Thymus (tissue), 11 donors: ENCODE data around the gene POC1A. TPM values are rescaled to one million over a fixed set of nuclear protein-coding genes. Genes with fewer than 3 reads are reported as not detected.
A peak's percentile ranks its signal among the peaks of the same experiment; 100 is the strongest.

Experiments used
- DNase-seq, 9 donors: peaks; one replicate each; pipeline ENCODE4 v3.0.0-alpha.2; 2013; ENCODE audit warnings: low spot score in 9 of 9, low read depth in 6 of 9, missing footprints in 1 of 9
- H3K27ac ChIP-seq, 2 donors: one replicate each; pipeline ENCODE4 v1.5.1; 2013; ENCODE audit warnings: control low read depth in 1 of 2, low read depth in 1 of 2, low read length in 1 of 2, mild to moderate bottlenecking in 1 of 2, moderate library complexity in 1 of 2
- H3K27me3 ChIP-seq, 2 donors: one replicate each; pipeline ENCODE4 v1.5.1; 2013; ENCODE audit warnings: low read length in 1 of 2; ENCODE audit not compliant: control insufficient read depth in 2 of 2, insufficient read depth in 1 of 2
- H3K36me3 ChIP-seq, 2 donors: one replicate each; pipeline ENCODE4 v1.5.1; 2013; ENCODE audit warnings: low read length in 1 of 2, mild to moderate bottlenecking in 1 of 2, moderate library complexity in 1 of 2; ENCODE audit not compliant: control insufficient read depth in 2 of 2, insufficient read depth in 2 of 2
- H3K4me1 ChIP-seq, 2 donors: one replicate each; pipeline ENCODE4 v1.5.1; 2013; ENCODE audit warnings: low read length in 2 of 2; ENCODE audit not compliant: control insufficient read depth in 2 of 2, insufficient read depth in 2 of 2
- H3K4me3 ChIP-seq, 2 donors: one replicate each; pipeline ENCODE4 v1.5.1; 2013; ENCODE audit warnings: low read length in 2 of 2, control low read depth in 1 of 2, mild to moderate bottlenecking in 1 of 2
- H3K9me3 ChIP-seq, 2 donors: one replicate each; pipeline ENCODE4 v1.5.1; 2013; ENCODE audit warnings: low read length in 1 of 2, mild to moderate bottlenecking in 1 of 2; ENCODE audit not compliant: control insufficient read depth in 2 of 2, insufficient read depth in 1 of 2
- WGBS: extraction: QIAGEN DNeasy Blood & Tissue Kit; methylation state at CpG from one replicate; pipeline ENCODE4 v1.1.7; 2013; 5-methylcytosine and 5-hydroxymethylcytosine counted together
- polyA plus RNA-seq: library from polyadenylated mRNA; stranded (reverse); fragments of 200-250 nt; gene quantifications from one replicate; pipeline ENCODE4 v1.2.3, GENCODE V29; 2013
- total RNA-seq: library from RNA; stranded (reverse); fragments of 120-200 nt; gene quantifications from one replicate; pipeline ENCODE4 v1.2.4, GENCODE V29; 2013
- donor health status: healthy.

POC1A gene
- total and polyA plus RNA-seq, 2 donors = 2.6 to 12.3 TPM

DNA sequence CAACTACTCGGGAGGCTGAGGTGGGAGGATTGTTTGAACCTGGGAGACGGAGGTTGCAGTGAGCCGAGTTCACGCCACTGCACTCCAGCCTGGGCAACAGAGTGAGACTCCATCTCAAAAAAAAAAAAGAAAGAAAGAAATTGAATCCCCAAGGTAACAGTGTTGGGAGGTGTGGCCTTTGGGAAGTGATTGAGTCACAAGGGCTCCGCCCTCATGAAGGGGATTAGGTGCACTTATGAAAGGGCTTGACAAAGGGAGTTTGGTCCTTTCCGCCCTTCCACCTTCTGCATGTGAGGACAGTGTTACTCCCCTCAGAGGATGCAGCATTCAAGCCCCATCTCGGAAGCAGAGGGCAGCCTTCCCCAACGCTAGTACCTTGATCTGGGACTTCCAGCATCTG, 21.3 kb downstream of the POC1A start:
- no peak overlapping the region for H3K27ac ChIP-seq
- no peaks in the 10 kb centered on the region for H3K4me1 ChIP-seq
- peaks cover 1 to 3% of the 10 kb centered on the region in 2 donors for H3K9me3 ChIP-seq
- DNase-seq = no peak
- no peaks in the 10 kb centered on the region for H3K27me3 ChIP-seq
- H3K4me3 ChIP-seq = no peak overlapping the region
- WGBS = 97% methylated on average over 8 of the region's 8 CpGs
- peaks cover 33 to 35% of the 10 kb centered on the region in 2 donors for H3K36me3 ChIP-seq

DNA sequence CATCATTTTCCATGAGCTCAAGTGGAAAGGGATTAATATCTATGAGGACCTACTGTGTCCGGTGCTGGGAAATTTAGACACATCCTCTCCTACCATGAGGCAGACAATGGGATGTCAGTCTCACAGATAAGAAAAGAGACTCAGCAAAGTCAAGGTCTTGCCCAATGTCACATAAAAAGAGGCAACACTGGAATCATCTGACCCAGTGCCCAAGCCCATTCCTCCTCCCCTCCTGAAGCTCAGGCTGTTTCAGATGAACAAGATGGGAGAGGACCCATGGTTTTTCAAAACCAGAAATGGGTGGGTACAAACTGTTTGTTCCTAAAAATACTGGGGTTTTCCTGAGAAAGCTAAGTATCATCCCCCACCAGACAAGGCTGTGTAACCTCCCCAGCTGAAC, 22.2 kb downstream of the POC1A start:
- no peak for DNase-seq
- Histone ChIP-seq H3K36me3 (peaks cover 24 to 28% of the 10 kb centered on the region in 2 donors), H3K4me1 (no peaks in the 10 kb centered on the region), H3K4me3 (no peak overlapping the region), H3K27me3 (no peaks in the 10 kb centered on the region), H3K9me3 (peaks cover 1 to 3% of the 10 kb centered on the region in 2 donors), H3K27ac (no peak overlapping the region)
- 98% methylated on average over 1 of the region's 1 CpG for WGBS

DNA sequence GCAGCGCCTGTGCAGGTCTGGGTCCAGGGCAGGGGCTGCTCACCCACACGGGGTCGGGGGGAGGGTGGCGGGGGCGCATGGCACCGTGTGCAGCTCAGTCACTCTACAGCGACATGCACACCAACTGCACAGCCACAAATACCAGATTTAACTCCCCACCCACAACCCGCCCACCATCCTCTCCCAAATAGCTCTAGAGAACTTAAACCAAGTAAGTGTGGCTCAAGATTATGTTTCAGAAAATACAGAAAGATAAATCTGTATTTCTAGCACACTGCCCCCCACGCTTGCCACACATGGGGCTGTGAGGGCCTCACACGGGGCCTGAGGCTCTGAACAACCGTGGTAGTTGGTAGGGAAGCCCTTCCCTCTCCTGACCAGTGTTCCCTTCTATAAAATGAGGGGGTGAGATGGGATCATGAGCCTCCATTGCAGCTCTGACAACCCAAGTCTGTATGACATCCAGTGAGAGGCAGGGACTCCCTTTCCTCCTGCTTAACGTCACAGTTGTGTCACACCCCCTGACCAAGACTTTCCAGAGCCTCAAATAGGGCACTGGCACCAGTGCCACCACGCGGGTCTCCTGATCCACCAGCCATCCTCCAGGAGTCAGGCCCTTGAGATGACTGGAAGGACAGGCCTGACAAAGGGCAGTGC, 23.1 kb downstream of the POC1A start:
- no peaks in the 10 kb centered on the region for H3K27me3 ChIP-seq
- peaks cover 16 to 20% of the 10 kb centered on the region in 2 donors for H3K36me3 ChIP-seq
- H3K9me3 ChIP-seq = peaks cover 1 to 3% of the 10 kb centered on the region in 2 donors
- no peak overlapping the region for H3K27ac ChIP-seq
- H3K4me3 ChIP-seq = no peak overlapping the region
- no peaks in the 10 kb centered on the region for H3K4me1 ChIP-seq
- 88% methylated on average over 14 of the region's 14 CpGs for WGBS
- no peak for DNase-seq

DNA sequence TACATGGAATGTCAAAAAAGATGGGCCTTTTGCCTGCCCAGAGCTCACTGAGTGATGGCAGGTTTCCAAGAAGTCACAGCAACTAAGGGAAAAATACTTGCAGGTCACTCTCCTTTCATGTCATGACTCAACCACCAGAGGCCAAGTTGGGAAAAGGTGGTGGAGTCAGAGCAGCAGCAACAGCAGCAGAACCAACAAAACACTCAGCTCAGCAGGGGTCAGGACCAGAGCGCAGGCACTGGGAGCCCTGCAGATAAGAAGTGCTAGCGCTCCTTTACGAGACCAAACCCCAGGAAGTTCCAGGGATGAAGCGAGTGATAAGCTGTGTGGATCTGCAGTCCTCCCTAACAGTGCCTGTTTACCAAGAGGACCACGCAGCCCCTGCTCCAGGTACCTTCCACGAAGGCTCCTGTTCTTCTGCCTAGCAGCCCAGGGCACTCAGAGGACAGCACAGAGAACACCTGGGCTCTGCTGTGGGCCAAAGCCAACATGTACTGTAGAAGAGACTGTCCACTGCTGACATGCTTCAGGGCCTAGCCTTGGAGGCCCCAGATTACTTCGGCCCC, 26.0 kb downstream of the POC1A start:
- no peaks in the 10 kb centered on the region for H3K27me3 ChIP-seq
- no peak for DNase-seq
- no peaks in the 10 kb centered on the region for H3K4me1 ChIP-seq
- H3K9me3 ChIP-seq = peaks cover 1 to 3% of the 10 kb centered on the region in 2 donors
- no peak overlapping the region for H3K4me3 ChIP-seq
- H3K27ac ChIP-seq = no peak overlapping the region
- 98% methylated on average over 7 of the region's 7 CpGs for WGBS
- H3K36me3 ChIP-seq = peaks cover 8 to 21% of the 10 kb centered on the region in 2 donors

DNA sequence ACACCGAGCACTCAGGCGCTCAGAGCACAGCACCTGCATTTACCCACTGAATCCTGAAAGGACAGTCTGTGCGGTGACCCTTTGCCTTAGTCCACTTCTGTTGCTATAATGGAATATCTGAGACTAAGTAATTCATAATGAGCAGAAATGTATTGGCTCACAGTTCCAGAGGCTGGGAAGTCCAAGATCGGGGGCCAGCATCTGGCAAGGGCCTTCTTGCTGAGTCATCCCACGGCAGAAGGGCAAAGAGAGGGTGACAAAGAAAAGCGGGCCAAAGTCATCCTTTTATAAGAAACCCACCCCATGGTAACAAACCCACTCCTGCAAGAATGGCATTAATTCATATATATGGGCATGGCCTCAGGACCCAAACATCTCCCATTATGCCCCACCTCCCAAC, 27.7 kb downstream of the POC1A start:
- WGBS = 96% methylated on average over 6 of the region's 6 CpGs
- Histone ChIP-seq H3K9me3 (peaks cover 0 to 3% of the 10 kb centered on the region in 2 donors), H3K27ac (no peak overlapping the region), H3K4me1 (peaks cover 0 to 13% of the 10 kb centered on the region in 2 donors), H3K4me3 (no peak overlapping the region), H3K27me3 (no peaks in the 10 kb centered on the region), H3K36me3 (peaks cover 13 to 33% of the 10 kb centered on the region in 2 donors)
- DNase-seq = no peak

DNA sequence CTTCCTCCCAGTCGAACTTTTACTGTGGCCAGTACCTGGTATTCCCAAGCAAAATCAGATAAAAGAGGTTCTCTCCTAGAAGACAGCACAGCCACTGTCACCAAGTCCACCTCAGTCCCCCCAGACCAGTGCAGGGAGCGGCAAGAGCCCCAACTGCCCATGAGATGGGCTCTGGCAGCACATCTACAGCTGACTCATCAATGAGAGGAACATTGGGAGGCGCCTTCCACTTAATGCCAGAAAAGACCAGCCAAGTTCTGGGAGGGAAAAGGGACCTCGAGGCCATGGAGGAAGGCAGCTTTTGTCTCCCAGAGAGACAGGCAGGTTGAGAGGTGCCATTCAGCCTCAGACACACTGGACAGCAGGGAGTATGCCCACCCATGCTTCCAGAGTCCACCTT, 28.2 kb downstream of the POC1A start:
- peaks cover 13 to 31% of the 10 kb centered on the region in 2 donors for H3K36me3 ChIP-seq
- H3K4me3 ChIP-seq = no peak overlapping the region
- no peaks in the 10 kb centered on the region for H3K27me3 ChIP-seq
- 96% methylated on average over 4 of the region's 4 CpGs for WGBS
- H3K9me3 ChIP-seq = no peaks in the 10 kb centered on the region
- no peak for DNase-seq
- H3K27ac ChIP-seq = no peak overlapping the region
- peaks cover 0 to 17% of the 10 kb centered on the region in 2 donors for H3K4me1 ChIP-seq

DNA sequence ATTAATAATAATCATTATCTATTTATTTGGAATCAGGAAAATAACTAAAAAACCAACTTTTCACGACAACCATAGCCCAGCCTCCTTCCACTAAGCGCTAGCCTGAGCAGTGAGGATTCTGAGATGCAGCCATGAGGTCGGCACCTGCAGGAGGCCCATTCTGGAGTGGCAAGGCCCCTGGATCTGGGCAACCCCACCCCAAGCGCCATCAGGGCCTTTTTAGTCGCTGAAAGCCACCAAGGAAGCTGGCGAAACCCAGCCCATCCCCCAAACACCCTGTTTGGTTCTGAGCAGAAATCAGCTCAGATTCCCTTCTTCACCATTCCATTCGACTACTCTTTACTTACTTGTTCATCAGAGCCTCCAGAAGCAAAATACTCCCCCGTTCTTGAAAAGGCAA, 29.5 kb downstream of the POC1A start:
- Histone ChIP-seq H3K9me3 (no peaks in the 10 kb centered on the region), H3K27me3 (no peaks in the 10 kb centered on the region), H3K4me1 (peaks cover 0 to 25% of the 10 kb centered on the region in 2 donors), H3K4me3 (no peak overlapping the region), H3K36me3 (peaks cover 18 to 41% of the 10 kb centered on the region in 2 donors), H3K27ac (no peak overlapping the region)
- WGBS = 97% methylated on average over 8 of the region's 8 CpGs
- DNase-seq = no peak

DNA sequence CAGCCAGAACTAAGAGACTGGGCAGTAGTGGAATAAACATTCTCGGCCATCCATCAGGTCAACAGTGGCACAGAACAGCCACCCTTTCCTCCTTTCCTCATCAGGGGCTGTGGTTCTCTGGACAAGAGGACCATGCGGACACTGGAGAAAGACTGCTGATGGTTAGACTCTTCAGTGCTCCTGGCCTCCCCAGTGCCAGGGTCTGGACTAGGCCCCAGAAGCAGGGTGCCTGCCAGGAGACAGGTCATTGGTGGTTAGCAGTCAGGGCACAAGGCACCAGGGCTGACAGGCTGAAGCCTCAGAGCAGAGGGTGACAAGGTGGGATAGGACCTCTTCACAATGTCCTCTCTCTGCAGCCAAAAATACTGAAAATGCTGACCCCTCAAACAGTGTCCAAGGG, 30.1 kb downstream of the POC1A start:
- Histone ChIP-seq H3K36me3 (peaks cover 18 to 41% of the 10 kb centered on the region in 2 donors), H3K27me3 (no peaks in the 10 kb centered on the region), H3K27ac (no peak overlapping the region), H3K4me1 (peaks cover 0 to 25% of the 10 kb centered on the region in 2 donors), H3K9me3 (no peaks in the 10 kb centered on the region), H3K4me3 (no peak overlapping the region)
- DNase-seq = no peak
- 98% methylated on average over 2 of the region's 2 CpGs for WGBS

DNA sequence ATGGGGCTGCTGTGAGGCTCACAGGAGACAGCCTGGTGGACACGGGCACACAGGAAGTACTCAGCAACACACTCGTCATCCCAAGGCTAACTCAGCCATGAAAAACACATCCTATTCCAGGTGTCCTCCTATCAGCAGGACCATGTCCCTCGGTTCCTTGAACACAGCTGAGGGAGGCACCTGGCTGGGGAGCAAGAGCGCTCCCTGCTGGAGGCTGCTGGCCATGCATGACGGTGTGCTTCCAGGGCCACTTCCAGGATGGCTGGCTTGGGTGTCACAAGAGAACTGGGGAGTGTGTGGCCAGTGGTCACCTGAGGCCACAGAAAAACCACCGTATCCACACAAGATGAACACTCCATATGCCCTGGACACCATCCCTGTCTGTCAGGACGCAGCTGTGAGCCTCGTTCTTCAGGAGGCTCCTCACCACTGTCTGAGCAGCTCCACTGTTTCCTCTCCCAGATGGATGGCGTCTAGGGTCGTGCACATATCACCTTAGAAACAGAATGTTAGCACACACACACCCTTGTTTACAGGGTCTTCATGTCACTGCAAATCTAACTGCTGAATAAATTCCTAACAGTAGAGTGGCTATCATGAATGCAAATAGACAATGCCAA, 31.0 kb downstream of the POC1A start:
- H3K27ac ChIP-seq = no peak overlapping the region
- H3K9me3 ChIP-seq = no peaks in the 10 kb centered on the region
- 64% methylated on average over 10 of the region's 10 CpGs for WGBS
- no peak overlapping the region for H3K4me3 ChIP-seq
- peaks cover 0 to 25% of the 10 kb centered on the region in 2 donors for H3K4me1 ChIP-seq
- peak; percentile 26 to 83 (median 54) for DNase-seq
- peaks cover 18 to 46% of the 10 kb centered on the region in 2 donors for H3K36me3 ChIP-seq
- no peaks in the 10 kb centered on the region for H3K27me3 ChIP-seq
